NCI-H1105 treated with DMSO at 0.1 percent for 48 hours (cell line): ENCODE measurements around the gene FBH1.
"Not testable (repeated sequence)": the region's sequence is repeated elsewhere in the genome, so short reads cannot be mapped to it uniquely, and the experiment has no call there.

Experiments used
- DNase-seq: peaks from one replicate; lab custom pipeline; 2025; lab: John Stamatoyannopoulos, UW

Gene FBH1

DNA sequence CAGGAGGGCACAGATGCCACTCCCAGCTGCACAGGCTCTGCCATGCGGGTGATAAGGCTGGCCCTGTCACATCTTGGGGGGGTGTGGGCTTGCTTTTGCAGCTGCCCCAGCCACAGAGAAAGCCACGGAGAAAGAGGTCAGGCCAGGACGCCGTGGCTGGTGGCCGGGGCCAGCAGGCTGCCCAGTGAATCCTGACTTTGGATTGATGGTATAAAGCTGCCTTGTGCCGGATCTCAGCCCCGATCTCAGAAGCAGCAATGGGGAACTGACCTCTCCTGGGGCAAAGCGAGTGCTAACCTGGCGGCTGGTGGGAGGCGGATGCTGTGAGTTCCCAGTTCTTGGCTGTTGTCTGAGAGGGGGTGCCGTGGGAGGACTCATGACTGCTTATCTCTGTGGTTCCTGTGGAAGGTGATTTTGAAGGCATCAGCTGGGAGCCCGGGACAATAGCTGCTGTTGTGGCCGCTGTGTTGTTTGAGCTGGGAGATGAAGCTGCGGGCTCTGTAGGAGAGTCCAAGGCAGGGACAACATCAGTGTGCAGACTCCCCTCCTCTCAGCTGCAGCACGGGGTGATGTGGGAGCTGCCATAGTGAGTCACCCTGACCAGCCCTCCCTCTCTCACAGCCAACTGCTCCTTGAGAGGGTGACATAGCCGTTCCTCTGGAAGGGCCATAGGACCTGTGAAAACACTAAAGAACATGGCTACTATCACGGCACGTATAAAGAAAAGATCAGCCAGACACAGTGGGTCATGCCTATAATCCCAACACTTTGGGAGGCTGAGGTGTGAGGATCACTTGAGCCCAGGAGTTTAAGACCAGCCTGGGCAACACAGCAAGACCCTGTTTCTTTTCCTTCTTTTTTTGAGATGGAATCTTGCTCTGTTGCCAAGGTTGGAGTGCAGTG, 70.3 kb downstream of the FBH1 start:
- no peak for DNase-seq

DNA sequence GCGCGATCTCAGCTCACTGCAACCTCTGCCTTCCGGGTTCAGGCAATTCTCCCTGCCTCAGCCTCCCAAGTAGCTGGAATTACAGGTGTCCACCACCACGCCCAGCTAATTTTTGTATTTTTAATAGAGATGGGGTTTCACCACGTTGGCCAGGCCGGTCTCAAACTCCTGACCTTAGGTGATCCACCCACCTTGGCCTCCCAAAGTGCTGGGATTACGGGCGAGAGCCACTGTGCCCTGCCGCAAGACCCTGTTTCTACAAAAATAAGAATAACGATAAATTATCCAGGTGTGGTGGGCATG, 70.9 kb downstream of the FBH1 start:
- not testable (repeated sequence) for DNase-seq

DNA sequence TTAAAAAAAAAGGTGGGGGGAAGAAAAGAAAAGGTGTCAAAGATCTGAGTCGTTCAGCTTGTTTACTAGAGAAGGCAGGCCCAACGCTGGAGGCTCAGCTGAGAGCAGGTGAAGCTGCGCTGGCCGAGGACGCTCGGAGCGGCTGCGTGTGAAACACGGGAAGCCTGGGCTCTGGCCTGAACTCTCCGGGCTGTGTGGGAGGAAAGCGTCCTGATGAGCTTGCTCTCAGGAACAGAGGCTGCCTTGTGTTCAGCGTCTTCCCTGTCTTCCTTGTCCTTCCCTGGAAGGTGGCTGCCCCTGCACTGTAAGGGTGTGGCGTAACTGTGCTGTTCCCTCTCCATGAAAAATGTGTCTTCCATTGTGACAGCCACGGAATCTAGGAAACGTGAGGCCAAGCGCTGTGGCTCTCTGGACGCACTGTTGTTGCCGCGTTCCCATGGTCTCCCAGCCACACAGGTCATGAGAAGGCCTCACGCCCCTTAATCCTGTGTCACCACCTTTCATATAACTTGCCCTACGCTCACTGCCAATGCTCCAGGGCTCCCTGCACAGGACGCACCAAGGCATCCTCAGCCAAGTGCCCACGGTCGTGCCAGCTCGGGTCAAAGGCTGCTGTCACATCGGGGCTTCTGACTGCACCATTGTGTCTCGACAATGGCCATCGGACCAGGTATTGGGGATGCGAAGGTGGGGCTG, 71.5 kb downstream of the FBH1 start:
- DNase-seq: no peak

DNA sequence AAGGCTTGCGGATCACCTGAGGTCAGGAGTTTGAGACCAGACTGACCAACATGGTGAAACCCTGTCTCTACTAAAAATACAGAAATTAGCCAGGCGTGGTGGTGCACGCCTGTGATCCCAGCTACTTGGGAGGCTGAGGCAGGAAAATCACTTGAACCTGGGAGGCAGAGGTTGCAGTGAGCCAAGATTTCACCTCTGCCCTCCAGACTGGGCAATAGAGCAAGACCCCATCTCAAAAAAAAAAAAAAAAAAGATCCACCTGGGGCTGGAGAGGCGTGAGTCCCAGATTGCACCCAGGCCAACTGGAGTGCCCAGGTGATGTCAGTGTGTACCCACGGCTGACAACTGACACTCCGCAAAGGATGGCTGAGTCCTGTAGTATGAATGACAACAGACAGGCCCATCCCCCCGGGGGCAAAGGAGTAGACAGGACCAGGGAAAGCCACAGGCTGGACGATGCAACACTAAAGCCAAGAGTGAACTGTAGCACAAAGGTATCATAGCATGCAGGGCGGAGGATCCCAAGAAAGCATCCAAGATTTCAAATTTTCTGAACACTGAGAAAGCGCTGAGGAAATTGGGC, 72.4 kb downstream of the FBH1 start:
- DNase-seq: not testable (repeated sequence)

DNA sequence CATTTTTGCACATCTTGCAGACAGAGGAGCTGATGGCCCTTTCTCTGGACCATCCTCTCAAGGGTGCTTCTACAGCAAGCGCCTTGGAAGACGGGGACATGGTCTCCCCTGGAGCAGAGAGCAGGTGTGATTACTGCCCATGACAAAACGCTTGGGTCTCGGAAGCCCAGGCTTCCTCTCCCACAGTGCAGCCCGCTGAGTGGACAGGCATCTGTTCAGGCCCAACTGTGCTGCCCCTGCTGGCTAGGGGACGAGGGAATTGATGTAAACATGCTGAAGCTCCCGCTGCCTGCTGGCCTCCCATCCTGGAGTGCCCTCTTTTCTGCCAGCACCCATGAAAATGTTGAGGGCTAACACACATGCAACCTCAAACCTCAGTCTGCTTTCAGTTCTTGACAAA, 73.0 kb downstream of the FBH1 start:
- no peak for DNase-seq

DNA sequence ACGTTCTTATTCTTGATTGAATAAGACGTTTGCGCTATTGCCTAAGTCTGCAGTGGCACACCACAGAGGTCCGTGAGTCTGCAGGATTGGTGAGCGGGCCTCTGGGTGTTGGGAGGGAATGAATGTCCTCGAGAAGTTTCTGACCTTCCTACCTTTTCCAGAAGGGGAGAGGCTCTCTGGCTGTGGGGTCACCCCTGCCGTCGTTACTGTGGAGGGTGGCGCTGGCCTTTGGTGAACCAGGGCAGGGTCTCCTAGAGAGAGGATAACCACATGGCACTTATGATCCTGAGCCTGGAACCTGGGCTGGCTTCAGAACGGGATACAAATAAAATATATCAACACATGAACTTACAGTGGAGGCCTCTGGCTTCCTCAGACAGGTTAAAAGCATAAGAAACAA, 73.5 kb downstream of the FBH1 start:
- no peak for DNase-seq

DNA sequence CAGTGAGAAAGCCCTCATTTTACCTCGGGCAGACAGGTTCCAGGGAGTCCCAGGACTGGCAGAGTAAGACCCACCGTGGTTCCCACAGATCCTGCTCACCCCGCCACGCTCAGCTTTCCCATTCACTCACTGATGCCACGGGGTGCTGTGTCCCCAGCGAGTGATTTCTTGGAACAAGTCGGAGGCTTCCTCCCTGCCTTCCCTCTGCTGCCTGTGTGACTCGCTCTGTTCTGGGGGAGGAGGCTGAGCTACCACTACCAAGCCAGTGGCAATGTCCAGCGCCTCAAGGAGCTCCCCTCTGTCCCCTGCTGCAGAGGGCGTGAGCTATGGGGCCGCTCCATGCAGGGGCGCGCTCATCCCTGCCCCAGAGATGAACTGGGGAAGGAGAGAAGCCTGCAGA, 74.7 kb downstream of the FBH1 start:
- DNase-seq: no peak

DNA sequence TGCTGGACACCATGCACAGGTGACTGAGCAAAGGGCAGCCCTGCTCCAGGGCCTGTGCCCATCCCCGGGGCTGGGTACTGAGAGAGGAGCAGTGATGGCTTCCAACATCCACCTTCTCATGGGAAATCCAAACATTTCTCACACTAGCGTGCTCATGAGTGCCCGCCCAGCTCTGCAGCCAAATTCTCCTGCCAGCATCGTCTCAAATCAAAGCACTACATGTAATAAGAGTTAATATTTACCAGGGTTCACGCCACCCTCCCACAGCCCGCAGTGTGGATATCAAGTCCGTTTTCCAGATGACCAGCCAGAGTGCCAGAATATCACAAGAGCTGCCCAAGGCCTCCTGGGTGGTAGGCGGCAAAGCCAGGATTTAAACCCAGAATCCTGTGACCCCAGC, 75.2 kb downstream of the FBH1 start:
- DNase-seq: no peak

DNA sequence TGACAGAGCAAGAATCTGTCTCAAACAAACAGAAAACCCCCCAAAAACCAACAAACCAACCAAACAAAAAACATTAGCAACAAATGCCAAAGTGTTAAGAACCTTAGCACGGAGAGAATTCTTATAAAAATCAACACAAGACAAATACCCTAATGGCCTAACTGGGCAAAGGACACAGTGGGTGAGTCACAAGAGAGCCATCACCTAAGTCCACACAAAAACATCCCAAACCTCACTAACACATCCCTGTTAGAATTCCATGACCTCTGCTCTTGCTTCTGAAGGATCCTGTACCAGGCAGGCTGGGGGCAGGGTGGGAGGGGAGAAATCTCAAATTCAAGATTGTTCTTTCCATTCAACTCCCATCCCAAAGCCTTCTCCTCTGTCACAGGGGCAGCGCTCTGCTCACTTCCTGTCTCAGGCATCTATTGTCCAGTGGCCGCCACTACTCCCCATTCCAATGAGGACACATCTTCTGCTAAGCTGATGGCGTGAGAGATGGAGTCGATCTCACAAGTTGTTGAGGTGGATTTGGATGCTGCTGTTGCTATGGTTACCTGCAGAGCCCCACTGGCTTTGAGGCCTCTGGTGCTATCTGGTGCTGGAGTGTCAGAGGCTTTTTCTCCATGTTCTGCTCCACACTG, 78.1 kb downstream of the FBH1 start:
- no peak for DNase-seq

DNA sequence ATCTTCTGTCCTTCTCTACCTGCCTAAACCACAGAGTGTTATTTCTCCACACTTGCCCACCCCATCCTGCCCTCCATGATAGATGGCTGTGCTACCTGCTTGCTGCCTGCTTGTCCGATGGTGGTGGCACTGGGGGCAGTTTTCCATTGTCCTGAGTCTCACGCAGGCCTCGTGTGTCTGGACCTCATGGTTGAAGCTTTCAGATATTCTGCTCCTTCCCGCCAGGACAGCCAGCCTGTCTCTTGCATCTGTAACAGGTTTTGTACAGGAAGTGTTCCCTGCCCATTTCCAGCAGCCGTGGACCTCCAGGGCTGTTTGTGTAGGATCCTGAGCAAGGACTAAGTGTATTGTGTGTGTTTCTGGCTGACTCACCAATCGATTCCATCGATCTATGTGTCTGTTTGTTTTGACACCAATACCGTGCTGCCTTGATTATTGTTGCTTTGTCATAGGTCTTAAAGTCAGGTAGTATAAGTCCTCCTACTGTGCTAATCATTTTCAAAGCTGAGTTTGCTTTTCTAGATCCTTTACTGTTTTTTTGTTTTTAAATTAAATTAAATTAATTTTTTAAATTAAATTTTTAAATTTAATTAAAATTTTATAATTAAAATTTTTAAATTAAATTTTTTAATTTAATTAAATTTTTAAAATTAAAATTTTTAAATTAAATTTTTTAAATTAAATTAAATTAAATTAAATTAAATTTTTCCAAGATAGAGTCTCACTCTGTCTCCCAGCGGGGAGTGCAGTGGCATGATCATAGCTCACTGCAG, 78.8 kb downstream of the FBH1 start:
- no peak for DNase-seq

DNA sequence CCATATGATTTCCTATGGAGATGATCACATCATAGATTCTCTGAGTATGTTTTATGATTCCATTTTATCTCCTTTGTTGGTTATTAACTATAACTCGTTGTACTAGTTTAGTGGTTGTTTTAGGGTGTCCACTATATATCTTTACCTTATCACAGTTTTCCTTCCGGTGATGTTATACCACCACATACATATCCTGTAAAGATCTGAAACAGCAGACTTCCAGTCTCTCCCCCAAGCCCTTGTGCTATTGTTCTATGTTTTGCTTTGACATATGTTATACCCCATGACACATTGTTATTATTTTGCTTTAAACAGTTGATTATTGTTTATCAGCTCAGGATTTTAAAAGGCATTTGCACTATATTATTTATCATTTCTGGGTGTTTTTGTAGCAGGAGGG, 80.0 kb downstream of the FBH1 start:
- DNase-seq: no peak

DNA sequence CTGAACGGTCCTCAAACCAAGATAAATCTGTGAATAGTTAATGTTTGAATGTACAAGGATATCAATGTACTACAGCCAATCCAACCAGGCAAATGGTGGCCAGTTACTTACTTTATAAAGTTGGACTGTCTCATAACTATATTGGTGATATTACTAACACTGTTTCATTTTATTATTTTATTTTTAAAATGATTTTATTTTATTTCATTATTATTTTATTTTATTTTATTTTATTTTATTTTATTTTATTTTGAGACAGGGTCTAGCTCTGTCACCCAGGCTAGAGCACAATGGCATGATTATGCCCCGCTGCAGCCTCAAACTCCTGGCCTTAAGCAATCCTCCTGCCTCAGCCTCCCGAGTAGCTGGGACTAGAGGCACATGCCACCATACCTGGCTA, 80.5 kb downstream of the FBH1 start:
- DNase-seq: no peak

DNA sequence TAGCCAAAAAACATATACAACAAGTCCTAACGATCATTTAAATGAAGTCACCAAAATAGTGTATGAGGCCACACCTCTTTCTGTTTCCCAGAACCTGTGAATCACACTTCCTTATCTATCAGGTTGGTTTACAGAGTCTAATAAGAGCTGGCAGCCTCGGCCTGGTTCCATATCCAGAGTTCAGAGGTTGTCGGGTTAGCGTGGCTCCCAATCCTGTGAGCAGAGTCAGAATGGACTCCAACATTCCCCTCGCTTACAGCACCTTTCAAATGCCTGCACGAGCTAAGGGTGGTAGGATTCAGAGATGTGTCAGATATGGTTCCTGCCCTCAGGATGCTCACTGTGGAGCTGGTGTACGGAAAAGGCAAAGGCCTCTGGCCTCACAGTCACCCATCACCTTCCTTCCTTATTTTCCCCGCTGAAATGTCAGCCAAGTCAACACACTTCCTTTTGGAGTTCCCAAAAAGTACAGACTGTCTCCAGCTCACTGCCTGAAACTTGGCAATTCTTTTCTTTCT, 81.3 kb downstream of the FBH1 start:
- DNase-seq: no peak

DNA sequence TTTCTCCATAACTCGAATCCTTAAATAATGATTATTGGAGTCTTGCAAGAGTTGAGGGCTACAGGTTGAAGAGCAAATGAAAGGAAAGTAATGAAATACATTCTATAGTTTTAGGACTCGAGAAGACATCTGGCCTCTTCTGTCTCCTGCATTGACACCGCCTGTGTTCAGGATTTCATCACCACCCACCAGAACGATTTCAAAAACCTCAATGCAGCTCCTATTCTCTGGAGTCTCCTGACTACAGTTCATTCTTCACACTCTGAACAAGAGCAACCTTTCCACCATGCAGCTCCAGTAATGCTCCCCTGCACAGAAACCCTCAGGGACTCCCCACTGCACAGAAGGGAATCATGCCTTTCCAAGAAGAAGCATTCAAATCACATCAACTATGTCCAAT, 81.8 kb downstream of the FBH1 start:
- DNase-seq: no peak

DNA sequence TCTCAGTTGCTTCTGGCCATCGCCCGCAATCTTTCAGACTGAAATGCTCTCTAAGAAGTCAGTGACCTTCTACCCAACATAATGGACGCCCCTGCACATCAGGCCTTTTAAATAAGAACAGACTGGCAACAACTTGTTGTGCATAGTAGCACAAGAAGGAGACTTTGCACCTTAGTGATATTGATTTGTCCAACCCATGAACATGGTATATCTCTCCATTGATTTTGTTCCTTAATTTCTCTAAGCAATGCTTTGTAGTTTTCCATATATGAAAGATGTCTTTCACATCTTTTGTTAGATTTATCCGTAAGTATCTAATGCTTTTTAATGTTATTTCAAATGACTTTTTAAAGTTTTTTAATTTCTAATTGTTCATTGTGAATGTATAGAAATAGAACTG, 83.0 kb downstream of the FBH1 start:
- DNase-seq: no peak

DNA sequence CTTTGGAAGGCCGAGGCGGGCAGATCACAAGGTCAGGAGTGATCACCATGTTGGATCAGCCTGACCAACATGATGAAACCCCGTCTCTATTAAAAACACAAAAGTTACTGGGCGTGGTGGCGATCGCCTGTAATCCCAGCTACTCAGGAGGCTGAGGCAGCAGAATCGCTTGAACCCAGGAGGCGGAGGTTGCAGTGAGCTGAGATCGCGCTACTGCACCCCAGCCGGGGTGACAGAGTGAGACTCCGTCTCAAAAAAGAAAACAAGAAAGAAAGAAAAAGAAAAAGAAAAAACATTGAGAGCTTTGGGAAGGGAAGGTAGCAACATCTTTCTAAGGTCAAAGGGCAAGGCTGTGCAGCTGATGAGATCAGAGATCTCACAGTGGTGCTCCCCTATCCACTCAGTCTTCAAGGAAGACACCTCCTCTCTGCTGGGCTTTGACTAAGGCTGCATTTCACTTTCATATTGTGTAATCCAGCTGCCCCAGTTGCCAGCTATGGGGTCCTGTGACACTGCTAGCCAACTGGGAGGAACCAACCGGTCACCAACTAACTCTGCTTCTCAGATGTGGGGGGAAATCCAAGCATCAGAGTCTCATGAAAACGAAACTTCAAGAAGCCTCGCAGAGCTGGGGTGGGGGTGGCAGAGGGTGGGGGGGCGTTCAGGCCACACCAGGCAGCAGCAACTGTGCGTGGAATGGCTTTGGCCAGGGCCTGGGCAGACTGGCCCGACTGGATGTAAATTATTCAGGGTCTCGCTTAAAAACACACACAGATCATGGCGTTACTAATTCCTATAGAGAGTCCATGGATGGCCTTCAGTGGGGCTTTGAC, 85.8 kb downstream of the FBH1 start:
- DNase-seq: no peak

DNA sequence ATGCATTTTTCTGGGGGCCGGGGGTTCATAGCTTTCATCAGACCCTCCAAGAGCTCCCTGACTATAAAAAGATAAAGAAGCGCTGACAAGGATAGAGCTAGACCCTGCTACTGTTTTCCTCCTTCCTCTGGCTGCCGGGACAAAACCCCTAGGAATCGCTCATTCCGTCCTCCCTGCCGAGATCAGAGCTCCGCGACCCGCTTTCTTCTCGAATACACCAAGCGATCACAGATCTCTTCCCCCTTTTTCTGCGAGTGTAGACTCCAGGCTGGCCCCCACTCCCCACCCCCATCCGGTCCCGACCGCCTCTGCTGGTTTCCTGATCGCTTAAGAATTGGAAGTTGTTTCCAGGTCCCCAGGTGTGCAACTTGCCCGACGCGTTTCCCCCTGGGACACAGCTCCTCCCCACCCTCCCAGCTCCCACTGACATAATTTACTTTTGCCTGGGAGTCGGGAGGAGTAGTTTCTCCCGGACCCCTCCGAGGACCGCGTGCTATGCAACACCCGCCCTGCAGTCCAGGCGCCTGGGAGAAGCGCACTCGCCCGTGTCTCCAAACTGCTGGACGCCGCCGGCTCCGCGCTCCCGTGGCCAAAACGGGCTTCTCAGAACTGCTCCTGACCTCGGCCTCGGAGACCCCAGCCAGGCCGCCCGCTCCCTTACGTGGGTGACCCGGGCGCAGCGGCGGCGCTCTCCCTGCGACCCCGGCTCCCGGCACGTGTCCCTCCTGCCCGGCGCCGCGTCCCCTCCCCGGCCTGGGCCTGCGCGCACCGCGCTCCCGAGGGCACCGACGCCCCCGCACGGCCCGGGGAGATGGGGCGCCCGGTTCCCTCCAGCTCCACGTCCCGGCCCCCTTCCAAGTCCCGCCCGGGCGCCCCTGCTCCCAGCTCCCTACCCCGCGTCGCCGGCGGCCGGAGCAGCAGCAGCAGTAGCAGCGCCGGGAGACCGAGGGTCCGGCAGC, 86.7 kb downstream of the FBH1 start:
- no peak for DNase-seq

DNA sequence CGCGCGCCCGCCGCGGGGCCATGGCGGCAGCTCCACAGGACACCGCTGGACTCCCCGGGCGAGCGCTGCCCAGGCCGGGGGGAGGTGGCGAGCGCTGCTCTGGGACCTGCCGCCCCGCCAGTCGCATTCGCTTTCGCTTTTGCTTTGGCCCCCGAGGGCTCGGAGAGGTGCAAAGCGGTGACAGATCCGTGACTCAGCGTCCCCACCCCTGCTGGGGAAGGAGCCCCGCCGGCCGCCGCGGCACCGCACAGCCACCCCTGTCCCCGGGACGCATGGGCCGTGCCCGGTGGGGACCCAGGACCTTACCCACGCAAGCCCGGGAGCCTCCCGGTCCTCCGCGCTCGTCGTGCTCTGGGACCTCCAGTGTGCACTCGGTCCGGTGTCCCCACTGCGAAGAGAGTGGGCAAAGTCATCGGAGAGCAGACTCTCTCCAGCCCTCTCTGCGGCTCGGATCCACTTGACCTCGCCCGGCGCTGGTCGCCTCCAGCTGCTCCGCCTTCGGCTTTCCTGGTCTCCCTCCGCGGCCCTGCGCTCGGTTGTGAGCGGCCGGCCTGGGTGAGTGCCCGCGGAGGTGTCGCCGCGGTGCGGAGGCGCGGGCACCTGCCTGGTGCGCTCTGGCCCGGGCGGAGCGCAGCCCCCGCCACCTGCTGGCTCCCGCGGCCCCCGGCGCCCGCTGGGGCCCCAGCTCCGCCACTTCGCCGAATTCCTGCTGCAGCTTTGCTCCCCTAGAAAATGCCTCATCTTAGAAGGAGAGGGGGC, 87.6 kb downstream of the FBH1 start, which contains the start of gene IL15RA:
Gene IL15RA (minus strand): TSS at position 73 of the 759 bp plus-strand sequence. CDS start 51 bp downstream, at position 22.
- DNase-seq: peak; percentile 14

DNA sequence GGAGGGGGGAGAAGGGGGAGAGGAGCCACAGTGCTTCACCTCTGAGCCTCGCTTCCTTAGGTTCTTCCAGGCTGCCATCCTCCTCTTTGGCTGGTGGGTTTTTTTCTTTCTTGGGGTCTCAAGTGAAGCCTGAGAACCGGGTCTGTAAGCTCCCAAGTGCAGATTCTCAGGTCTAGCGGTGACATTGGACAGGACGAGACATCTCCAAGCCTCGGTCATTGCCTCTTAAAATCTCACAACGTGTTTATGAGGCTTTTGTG, 88.1 kb downstream of the FBH1 start:
- no peak for DNase-seq
